Stimulated activated effector memory CD8-positive, alpha-beta T cell treated with anti-CD3 and anti-CD28 coated beads, Interleukin-12 subunit alpha, Interleukin-12 subunit beta, amount 100 ng/mL, for 72 hours (primary cell): Measurements from ENCODE around the gene FBXW9.

Experiments
- ATAC-seq: fragments of 150-1000 bp; cut with Tn5 transposase; 2 replicates; pipeline ENCODE4 v1.10.0; 2021
- DNase-seq, 2 donors: peaks; one replicate each; pipeline ENCODE4 v3.0.0; 2021 to 2022; ENCODE audit warnings: low spot score in 2 of 2
- H3K27ac Mint-ChIP-seq: one replicate; pipeline ENCODE4 v1.8.0; 2022; ENCODE audit warnings: mild to moderate bottlenecking, mixed read lengths
- H3K36me3 Mint-ChIP-seq: one replicate; pipeline ENCODE4 v1.8.0; 2022; ENCODE audit warnings: mild to moderate bottlenecking, mixed read lengths
- H3K4me1 Mint-ChIP-seq: one replicate; pipeline ENCODE4 v1.8.0; 2022; ENCODE audit warnings: mixed read lengths
- H3K4me3 Mint-ChIP-seq: one replicate; pipeline ENCODE4 v1.8.0; 2022; ENCODE audit warnings: mild to moderate bottlenecking, mixed read lengths
- H3K9me3 Mint-ChIP-seq: one replicate; pipeline ENCODE4 v1.8.0; 2022; ENCODE audit warnings: mixed read lengths

The FBXW9 gene

DNA sequence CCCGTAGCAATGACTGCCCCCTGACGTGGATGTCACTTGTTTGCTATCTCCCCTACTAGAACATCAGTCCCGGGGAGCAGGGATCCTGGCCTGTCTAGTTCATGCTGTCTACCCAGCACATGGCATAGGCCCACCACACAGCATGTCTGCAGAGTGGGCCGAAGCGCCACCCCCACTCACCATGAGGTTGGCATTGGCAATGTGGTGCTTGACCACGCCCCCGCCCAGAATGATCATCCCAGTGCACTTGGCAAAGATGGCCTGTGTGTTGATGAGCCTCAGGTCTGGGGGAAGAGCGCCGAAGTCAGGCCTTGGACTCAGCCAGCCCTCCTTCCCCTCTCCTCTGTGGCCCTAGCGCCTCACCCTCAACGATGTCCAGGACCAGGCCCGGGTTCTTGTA, 19.5 kb downstream of the FBXW9 start:
- Mint-ChIP-seq H3K27ac (peak overlapping the region; percentile 82), H3K36me3 (peaks cover 100% of the 10 kb centered on the region), H3K4me1 (peaks cover 47% of the 10 kb centered on the region), H3K9me3 (no peaks in the 10 kb centered on the region), H3K4me3 (no peak overlapping the region)
- DNase-seq (no peak), ATAC-seq (no peak)

DNA sequence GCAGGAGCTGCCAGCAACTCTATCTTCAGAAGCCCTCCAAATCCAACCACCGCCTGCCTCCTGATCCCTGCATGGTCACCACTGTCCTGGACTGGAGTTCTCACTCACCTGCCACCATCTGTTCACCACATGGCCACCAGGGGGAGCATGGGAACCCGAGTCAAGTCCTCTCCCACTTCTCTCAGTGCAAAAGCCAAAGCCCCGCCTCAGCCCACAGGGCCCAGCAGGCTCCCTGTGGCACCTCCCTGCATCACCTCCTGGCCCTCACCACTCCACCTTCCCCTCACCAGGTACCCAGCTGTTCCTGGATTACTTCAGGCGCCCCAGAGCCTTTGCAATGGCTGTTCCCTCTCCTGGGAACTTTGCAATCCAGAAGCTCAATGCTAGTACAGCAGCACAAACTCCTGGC, 20.0 kb downstream of the FBXW9 start:
- DNase-seq (peak; percentile 78 to 94), ATAC-seq (peak; percentile 59)
- no peaks in the 10 kb centered on the region for H3K9me3 Mint-ChIP-seq
- H3K36me3 Mint-ChIP-seq, result peaks cover 100% of the 10 kb centered on the region
- H3K4me3 Mint-ChIP-seq, result no peak overlapping the region
- peak overlapping the region; percentile 82 for H3K27ac Mint-ChIP-seq
- H3K4me1 Mint-ChIP-seq, result peaks cover 50% of the 10 kb centered on the region

DNA sequence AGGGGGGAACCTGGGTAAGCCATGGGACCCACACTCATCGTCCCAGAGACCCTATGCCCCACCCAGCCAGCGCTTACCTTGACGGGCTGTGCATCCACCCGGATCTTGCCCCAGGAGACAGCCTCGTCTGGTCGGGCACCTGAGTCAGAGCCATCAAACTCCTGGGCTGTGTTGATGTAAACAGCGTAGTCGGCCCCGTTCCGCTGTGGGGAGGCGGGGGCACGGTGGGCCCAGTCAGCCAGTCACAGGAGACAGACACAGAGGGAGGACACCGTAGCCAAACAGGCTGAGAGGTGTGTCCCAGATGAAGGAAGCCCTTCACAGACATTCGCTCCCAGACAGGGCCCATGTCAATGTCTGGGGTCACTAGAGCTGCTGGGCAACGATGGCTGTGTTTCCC, 20.5 kb downstream of the FBXW9 start:
- peaks cover 100% of the 10 kb centered on the region for H3K36me3 Mint-ChIP-seq
- no peak for DNase-seq
- no peak overlapping the region for H3K4me3 Mint-ChIP-seq
- no peak for ATAC-seq
- peak overlapping the region; percentile 82 for H3K27ac Mint-ChIP-seq
- H3K4me1 Mint-ChIP-seq, result peaks cover 45% of the 10 kb centered on the region
- no peaks in the 10 kb centered on the region for H3K9me3 Mint-ChIP-seq

DNA sequence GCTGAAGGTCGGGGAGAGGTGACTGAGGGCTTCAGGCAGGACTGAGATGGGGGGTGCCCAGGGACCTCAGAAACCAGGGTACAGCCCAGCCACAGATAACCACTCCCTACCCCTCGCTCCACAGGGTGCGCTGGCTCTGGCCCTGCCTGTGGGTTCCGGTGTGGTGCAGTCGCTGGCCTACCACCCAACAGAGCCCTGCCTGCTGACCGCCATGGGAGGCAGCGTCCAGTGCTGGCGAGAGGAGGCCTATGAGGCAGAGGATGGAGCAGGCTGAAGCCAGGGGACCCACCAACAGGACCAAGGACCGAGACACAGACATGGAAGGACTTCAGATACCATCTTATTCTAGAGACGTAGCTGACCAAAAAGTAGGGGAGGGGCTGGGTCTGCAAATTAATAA, 21.0 kb downstream of the FBXW9 start:
- peaks cover 100% of the 10 kb centered on the region for H3K36me3 Mint-ChIP-seq

DNA sequence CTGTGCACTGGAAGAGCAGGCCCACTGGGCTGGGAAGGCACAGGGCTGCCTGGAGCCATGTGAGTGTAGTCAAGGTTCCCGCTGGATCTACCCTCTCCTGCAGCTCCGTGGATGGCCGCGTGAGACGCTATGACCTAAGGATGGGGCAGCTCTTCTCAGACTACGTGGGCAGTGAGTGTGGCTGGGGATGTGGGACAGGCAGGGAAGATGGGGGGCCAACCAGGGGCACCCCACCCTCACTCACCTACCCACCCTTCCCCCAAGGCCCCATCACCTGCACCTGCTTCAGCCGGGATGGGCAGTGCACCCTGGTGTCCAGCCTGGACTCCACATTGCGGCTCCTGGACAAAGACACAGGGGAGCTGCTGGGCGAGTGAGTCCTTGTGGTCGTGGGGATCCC, 23.7 kb downstream of the FBXW9 start:
- DNase-seq (no peak), ATAC-seq (no peak)
- no peaks in the 10 kb centered on the region for H3K9me3 Mint-ChIP-seq
- H3K4me1 Mint-ChIP-seq, result peaks cover 64% of the 10 kb centered on the region
- H3K27ac Mint-ChIP-seq, result peak overlapping the region; percentile 68
- no peak overlapping the region for H3K4me3 Mint-ChIP-seq
- peaks cover 98% of the 10 kb centered on the region for H3K36me3 Mint-ChIP-seq

More for the DNA sequence above, 21.0 kb downstream of the FBXW9 start:
- DNase-seq (no peak), ATAC-seq (no peak)
- Mint-ChIP-seq H3K4me1 (peaks cover 48% of the 10 kb centered on the region), H3K4me3 (no peak overlapping the region), H3K9me3 (no peaks in the 10 kb centered on the region), H3K27ac (peak overlapping the region; percentile 82)

DNA sequence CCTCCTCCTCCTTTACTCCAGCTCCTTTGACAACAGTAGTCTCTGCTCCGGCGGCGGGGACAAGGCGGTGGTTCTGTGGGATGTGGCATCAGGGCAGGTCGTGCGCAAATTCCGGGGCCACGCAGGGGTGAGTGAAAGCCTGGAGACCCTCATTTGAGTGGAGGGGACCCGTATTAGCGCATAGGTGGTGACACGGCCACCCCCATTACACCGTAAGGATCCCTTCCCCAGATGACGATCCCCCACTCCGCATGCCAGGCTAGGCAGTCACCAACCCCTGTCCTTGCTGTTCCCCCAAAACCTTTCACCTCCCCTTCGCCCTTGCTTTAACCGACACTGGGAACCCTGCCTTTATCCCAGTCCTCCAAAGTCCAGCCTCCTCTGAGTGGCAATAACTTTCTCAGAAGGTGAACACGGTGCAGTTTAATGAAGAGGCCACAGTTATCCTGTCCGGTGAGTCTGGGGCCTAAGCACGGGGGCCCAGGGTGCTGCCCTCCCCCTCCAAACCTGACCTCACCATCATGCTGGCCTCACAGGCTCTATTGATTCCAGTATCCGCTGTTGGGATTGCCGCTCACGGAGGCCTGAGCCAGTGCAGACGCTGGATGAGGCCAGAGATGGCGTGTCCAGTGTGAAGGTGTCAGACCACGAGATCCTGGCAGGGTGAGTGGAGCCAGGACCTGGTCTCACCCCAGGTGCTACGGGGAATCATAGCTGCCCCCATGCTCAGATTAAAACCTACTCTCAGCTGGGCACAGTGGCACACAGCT, 26.1 kb downstream of the FBXW9 start:
- ATAC-seq, result no peak
- Mint-ChIP-seq H3K4me3 (peak overlapping the region; percentile 97), H3K9me3 (no peaks in the 10 kb centered on the region), H3K4me1 (peaks cover 73% of the 10 kb centered on the region), H3K36me3 (peaks cover 87% of the 10 kb centered on the region), H3K27ac (peak overlapping the region; percentile 99)
- DNase-seq, result no peak

DNA sequence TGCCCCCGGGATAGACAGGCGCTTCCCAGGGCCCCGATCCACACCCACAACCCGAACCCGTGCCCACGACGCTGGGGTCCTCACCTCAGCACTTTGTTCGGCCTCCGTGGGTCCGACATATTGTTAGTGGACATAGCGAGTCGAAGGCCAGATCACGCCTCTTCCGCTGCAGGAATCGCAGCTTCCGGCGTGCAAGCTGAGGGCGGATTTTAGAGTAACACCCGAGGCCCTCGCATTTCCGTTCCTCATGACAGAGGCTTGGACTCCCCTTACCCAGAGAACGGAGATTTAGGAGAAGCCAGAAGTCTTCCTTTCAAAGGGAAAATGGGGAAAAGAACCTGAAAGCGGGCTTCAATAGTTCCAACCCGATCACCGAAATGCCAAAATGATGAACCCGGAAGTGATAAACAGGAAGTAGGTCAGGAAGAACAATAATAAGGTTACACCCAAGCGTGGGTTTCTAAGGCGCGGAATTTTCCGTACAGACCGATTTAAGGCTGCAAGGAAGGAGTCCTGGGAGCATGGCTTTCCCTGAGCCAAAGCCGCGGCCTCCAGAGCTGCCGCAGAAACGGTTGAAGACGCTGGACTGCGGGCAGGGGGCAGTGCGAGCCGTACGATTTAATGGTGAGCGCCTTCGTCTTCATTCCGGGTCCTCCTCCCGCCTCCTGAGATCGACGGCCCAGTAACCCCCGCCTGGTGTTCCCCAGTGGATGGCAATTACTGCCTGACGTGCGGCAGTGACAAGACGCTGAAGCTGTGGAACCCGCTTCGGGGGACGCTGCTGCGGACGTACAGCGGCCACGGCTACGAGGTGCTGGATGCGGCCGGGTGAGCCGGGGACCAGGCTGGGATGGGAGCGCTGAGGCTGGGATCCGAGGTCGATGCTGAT, 26.9 kb downstream of the FBXW9 start:
- no peaks in the 10 kb centered on the region for H3K9me3 Mint-ChIP-seq

DNA sequence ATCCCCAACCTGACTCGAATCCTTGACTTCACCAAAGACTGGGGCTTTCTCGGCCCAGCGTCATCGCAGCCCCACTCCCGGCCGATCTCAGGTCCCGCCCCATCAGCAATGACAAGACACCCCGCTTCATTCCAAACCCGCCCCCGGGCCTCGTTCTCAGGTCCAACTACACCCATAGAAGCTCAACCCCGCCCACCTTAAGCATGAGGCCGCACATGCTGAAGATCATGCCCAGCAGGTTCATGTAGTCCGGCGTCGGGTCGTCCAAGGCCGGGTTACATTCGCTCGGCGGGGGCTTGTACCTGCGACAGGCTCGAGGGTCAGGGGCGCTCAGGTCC, 27.5 kb downstream of the FBXW9 start:
- peaks cover 79% of the 10 kb centered on the region for H3K4me1 Mint-ChIP-seq
- ATAC-seq, result peak; percentile 43
- peak overlapping the region; percentile 99 for H3K27ac Mint-ChIP-seq
- H3K9me3 Mint-ChIP-seq, result no peaks in the 10 kb centered on the region
- DNase-seq, result peak in 1 of 2 donors; percentile 42
- peak overlapping the region; percentile 97 for H3K4me3 Mint-ChIP-seq
- H3K36me3 Mint-ChIP-seq, result peaks cover 86% of the 10 kb centered on the region

More for the DNA sequence above, 26.9 kb downstream of the FBXW9 start:
- Mint-ChIP-seq H3K36me3 (peaks cover 86% of the 10 kb centered on the region), H3K4me3 (peak overlapping the region; percentile 97), H3K4me1 (peaks cover 80% of the 10 kb centered on the region), H3K27ac (peak overlapping the region; percentile 99)
- peak; percentile 50 for ATAC-seq
- DNase-seq, result peak; percentile 69 to 90

DNA sequence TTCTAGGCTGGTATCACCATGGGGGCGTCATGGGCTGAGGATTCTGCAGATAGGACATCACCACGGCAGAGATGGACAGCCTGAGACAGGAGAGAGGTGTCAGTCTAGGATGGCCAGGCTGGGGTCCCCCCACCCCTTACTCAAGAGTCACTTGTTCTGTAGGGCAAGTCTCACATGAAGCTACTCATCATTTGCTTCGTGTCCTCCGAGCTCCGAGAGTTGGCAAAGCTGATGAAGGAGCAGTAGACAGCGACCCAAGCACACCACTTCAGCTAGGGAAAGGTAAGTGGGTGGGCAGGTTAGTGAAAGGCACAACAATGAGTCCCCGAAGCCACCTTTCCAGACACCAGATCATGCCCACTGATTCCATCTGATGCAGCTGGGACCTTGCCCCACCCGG, 28.1 kb downstream of the FBXW9 start:
- peaks cover 75% of the 10 kb centered on the region for H3K4me1 Mint-ChIP-seq
- peaks cover 86% of the 10 kb centered on the region for H3K36me3 Mint-ChIP-seq
- H3K9me3 Mint-ChIP-seq, result no peaks in the 10 kb centered on the region
- H3K27ac Mint-ChIP-seq, result peak overlapping the region; percentile 99
- peak overlapping the region; percentile 97 for H3K4me3 Mint-ChIP-seq
- DNase-seq (no peak), ATAC-seq (no peak)

DNA sequence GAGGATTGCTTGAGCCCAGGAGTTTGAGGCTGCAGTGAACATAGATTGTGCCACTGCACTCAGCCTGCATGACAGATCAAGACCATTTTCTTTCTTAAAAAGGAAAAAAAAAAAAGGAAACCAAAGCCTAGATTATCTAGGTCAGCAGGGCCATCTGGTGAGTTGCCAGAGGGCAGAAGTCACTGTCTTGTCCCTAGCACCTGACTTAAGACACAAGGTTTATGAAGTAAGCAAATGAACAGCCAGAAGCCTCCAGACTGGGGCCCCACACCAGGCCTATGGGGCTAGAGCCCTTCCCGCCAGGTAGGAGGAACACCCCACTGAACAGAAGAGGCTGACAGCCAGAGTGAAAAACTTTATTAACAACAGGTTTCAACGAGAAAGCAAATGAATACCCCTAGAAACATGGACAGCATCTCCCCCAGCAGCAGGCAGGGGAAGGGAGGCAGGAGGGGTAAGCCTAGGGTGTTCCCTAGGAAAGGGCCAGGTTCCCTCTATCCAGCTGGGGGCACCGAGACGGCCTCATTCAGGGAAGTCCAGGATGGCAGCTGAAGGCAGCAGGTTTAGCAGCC, 28.6 kb downstream of the FBXW9 start:
- peak overlapping the region; percentile 97 for H3K4me3 Mint-ChIP-seq
- DNase-seq (no peak), ATAC-seq (no peak)
- H3K4me1 Mint-ChIP-seq, result peaks cover 75% of the 10 kb centered on the region
- H3K36me3 Mint-ChIP-seq, result peaks cover 86% of the 10 kb centered on the region
- no peak overlapping the region for H3K27ac Mint-ChIP-seq
- H3K9me3 Mint-ChIP-seq, result no peaks in the 10 kb centered on the region

DNA sequence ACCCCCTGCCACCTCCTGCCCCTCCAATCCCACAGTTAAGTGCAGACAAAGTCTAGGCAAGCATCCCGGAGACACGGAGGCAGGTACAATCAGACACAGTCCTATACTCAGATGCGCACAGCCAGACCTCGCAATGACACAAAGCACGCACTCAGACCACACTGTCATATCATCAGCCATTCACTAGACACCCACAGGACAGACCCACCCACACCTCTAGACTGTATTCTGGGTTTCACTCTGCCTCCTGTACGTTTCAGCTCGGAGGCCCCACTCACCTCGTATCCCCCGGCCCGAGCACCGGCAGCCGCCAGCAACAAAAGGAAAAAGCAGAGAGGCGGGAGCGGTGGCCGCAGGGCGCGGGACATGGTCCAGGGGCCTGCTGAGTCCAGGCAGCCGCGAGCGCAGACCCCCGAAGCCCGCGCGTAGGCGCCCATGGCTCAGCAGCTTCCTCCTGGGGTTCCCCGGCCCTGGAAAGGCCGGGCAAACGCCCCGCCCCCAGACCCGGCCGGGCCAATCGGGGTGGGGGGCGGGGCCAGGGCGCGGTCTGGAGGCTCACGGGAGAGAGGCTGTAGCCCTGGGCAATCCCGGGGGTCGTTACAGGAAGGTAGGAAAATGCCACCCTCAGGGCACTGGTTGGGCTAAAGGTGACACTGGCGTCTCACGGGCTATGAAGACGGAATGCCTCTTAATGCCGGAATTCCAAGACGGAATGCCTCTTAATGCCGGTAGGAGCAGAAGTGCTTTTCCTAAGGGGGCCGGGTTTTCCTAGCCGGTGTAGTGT, 30.0 kb downstream of the FBXW9 start, which contains the start of the genes MAN2B1 and WDR83:
Gene MAN2B1 (minus strand): TSS at position 478 of the 784 bp plus-strand sequence. CDS start 41 bp downstream, at position 437.
Gene WDR83 (plus strand): TSS at position 543 of the 784 bp plus-strand sequence. CDS start 2,984 bp downstream, outside the sequence.
- Mint-ChIP-seq H3K9me3 (no peaks in the 10 kb centered on the region), H3K27ac (peak within 1 kb of the TSS; percentile 95), H3K4me3 (peak within 1 kb of the TSS; percentile 97), H3K36me3 (peaks cover 86% of the 10 kb centered on the region), H3K4me1 (peaks cover 66% of the 10 kb centered on the region)
- DNase-seq, result peak; percentile 76 to 90
- peak; percentile 89 for ATAC-seq

DNA sequence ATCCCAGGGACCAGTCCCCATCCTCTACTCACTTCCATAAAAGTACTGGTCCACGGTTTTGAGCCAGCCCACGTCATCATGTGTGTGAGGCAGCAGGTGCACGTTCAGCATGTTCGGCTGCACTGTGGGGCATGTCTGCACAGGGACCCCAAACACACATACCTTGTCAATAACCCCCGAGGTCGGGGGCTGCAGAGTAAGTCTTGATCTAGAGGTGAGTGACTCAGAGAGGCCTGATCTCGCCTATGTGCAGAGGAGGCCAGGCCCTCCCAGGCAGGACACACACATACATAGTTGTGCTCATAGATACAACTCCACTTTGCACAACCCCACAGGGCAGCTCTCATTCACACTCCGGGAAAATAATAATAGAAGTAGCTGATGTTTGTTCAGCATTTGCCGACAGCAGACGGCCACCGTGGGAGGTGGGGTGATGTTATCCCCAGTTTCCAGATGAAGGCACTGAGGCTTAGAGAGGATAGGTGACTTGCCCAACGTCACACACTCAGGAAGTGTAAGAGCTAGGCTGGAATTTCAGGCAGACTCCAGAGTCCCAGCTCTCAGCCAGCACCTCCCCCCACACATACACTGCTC, 30.7 kb downstream of the FBXW9 start:
- ATAC-seq, result peak; percentile 29
- DNase-seq, result peak in 1 of 2 donors; percentile 31
- Mint-ChIP-seq H3K4me3 (peak overlapping the region; percentile 97), H3K4me1 (peaks cover 64% of the 10 kb centered on the region), H3K27ac (peak overlapping the region; percentile 95), H3K36me3 (peaks cover 86% of the 10 kb centered on the region), H3K9me3 (no peaks in the 10 kb centered on the region)

DNA sequence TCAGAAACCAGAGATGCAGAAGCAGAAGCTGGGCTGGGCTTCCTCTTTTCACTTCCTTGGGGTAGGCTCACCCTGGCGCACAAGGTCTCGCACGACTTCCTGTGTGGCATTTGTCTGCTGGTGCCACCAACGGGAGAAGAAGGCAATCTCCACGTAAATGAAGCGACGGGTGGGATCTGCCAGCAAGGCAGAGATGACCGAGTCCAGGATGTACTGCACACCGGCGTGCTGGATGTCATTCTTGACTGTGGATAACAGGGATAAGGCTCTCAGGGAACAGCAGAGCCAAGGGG, 31.2 kb downstream of the FBXW9 start:
- ATAC-seq (peak; percentile 31), DNase-seq (no peak)
- Mint-ChIP-seq H3K36me3 (peaks cover 86% of the 10 kb centered on the region), H3K9me3 (no peaks in the 10 kb centered on the region), H3K27ac (peak overlapping the region; percentile 95), H3K4me1 (peaks cover 59% of the 10 kb centered on the region), H3K4me3 (peak overlapping the region; percentile 97)
